Esophagus squamous epithelium (tissue), 4 donors: ENCODE results near the gene SMPD3.

Experiments used
- POLR2A ChIP-seq, 4 donors: fragments of 450-650 bp; IDR thresholded peaks; one replicate each; pipeline ENCODE4 v1.6.1; 2017; ENCODE audit warnings: antibody characterized with exemption in 4 of 4, mild to moderate bottlenecking in 4 of 4, moderate library complexity in 3 of 4
- TF ChIP-seq, protein P1 (sequence below), 6 experiments: fragments of 450-650 bp in 4 of 6; fragments of 200-600 bp in 2 of 6; sonication (generic) in 2 of 6; IDR thresholded peaks; one replicate each; pipeline ENCODE4 v1.5.1; 2016 to 2019; ENCODE audit warnings: antibody characterized with exemption in 6 of 6, mild to moderate bottlenecking in 4 of 6, moderate library complexity in 4 of 6

DNA sequence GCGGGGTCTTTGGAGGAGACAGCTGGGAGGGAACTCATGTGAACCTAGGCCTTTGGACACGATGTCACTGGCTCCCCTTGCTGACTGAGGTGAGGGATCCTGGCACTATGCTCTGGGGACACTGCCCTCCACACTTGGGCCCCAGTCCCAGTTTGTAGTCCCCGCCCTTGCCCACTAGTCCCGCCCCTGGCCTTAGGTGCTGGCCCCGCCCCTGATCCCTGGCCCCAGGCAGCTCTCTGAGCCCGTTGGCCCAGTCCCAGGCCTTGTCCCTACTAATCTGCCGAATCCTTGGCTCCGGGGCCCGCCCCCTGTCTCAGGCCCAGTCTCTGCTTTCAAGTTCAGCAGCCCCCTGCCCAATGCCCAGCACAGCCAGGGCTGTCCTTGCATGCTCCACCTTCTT, 61.0 kb downstream of the SMPD3 start:
- TF ChIP-seq, protein P1, sequence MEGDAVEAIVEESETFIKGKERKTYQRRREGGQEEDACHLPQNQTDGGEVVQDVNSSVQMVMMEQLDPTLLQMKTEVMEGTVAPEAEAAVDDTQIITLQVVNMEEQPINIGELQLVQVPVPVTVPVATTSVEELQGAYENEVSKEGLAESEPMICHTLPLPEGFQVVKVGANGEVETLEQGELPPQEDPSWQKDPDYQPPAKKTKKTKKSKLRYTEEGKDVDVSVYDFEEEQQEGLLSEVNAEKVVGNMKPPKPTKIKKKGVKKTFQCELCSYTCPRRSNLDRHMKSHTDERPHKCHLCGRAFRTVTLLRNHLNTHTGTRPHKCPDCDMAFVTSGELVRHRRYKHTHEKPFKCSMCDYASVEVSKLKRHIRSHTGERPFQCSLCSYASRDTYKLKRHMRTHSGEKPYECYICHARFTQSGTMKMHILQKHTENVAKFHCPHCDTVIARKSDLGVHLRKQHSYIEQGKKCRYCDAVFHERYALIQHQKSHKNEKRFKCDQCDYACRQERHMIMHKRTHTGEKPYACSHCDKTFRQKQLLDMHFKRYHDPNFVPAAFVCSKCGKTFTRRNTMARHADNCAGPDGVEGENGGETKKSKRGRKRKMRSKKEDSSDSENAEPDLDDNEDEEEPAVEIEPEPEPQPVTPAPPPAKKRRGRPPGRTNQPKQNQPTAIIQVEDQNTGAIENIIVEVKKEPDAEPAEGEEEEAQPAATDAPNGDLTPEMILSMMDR (IDR thresholded peaks at IDR 0.05) = no peak
- TF ChIP-seq POLR2A (IDR thresholded peaks at IDR 0.05) = no peak
